GM12892 (cell line): ENCODE data around the gene FCRL3.
A peak's percentile ranks its signal among the peaks of the same experiment; 100 is the strongest.

Experiments
- DNase-seq: peaks from one replicate; pipeline ENCODE4 v3.0.0; 2011; ENCODE audit not compliant: insufficient read length
- FAIRE-seq: peaks from 2 replicates; lab custom pipeline; 2011; peaks lifted over from hg19 to GRCh38; lab: Jason Lieb, UNC
- POLR2A ChIP-seq: IDR thresholded peaks from 2 replicates; pipeline ENCODE4 v1.6.1; 2011; ENCODE audit warnings: low read depth, low read length, control low read depth
- POLR2AphosphoS5 ChIP-seq: IDR thresholded peaks from 2 replicates; pipeline ENCODE4 v1.6.1; 2011; ENCODE audit warnings: low read depth, low read length, control low read depth
- TAF1 ChIP-seq: IDR thresholded peaks from 2 replicates; pipeline ENCODE4 v1.6.1; 2011; ENCODE audit warnings: low read depth, mild to moderate bottlenecking, control low read depth, low read length, borderline replicate concordance

Gene FCRL3

DNA sequence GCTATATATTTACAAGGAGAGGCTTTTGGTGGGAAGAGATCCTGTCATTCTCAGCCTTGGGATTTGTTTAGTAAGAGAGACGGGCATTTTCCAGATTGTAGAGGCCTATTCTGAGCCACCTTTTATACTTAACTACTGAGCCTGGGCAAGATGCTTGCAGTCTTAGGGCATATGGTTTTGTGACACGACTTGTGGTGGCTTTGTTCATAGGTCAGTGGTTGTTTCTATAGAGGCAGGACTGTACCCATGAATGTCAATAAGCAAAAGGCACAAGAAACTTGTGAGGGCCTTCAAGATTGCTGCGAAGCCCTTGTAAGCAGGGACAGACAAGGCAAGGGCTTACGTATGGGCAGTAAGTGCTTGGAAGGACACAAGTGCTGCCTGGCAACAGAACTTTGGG, 3.4 kb upstream of the FCRL3 start:
- DNase-seq (no peak), FAIRE-seq (no peak)
- TF ChIP-seq POLR2A, result no peak
- TF ChIP-seq TAF1, result no peak
- no peak for TF ChIP-seq POLR2AphosphoS5

DNA sequence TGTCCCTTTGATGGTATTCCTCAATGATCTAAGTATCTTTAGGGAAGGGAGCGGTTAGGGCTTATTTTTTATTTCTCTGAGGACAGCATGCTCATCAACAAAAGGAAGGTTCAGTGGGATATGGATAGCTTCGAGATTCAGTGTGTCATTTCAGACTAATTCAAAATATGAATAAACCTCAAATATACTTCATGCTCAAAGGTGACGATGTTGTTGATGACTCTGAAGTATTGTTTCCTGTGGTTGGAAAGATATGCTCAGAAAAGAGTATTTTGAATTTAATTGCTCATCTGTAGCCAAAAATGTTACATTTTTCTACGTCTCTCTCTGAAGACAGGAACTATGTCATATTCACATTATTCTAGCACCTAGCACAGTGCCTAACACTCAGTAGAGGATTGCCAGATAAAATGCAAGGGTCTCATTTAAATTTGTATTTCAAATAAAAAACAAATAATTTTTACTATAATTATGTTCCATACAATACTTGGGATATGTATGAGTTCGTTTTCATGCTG, 1.8 kb upstream of the FCRL3 start:
- TF ChIP-seq POLR2A, result no peak
- no peak for TF ChIP-seq POLR2AphosphoS5
- TF ChIP-seq TAF1, result no peak
- no peak for FAIRE-seq
- DNase-seq, result no peak

DNA sequence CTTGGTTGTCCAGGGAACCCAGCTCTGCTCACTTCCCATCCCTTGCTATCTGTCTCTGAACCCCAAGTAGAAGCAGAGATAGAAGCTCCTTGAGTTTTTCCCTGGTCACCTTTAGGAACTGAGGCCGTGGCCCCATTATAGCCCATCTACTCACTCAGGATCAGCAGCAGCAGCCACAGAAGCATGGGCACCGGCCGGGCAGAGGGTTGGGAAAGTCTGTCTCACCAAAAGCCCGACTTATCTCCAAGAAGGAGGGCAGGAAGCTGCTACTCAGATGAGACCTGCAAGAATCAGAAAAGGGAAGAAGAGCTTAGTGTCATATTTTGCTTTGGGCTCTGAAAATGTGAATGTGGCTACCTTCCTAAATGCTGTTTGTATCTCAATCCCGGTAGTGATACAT, 264 bp downstream of the FCRL3 start:
- no peak for TF ChIP-seq TAF1
- TF ChIP-seq POLR2A, result no peak
- no peak for TF ChIP-seq POLR2AphosphoS5
- no peak for DNase-seq
- no peak for FAIRE-seq

DNA sequence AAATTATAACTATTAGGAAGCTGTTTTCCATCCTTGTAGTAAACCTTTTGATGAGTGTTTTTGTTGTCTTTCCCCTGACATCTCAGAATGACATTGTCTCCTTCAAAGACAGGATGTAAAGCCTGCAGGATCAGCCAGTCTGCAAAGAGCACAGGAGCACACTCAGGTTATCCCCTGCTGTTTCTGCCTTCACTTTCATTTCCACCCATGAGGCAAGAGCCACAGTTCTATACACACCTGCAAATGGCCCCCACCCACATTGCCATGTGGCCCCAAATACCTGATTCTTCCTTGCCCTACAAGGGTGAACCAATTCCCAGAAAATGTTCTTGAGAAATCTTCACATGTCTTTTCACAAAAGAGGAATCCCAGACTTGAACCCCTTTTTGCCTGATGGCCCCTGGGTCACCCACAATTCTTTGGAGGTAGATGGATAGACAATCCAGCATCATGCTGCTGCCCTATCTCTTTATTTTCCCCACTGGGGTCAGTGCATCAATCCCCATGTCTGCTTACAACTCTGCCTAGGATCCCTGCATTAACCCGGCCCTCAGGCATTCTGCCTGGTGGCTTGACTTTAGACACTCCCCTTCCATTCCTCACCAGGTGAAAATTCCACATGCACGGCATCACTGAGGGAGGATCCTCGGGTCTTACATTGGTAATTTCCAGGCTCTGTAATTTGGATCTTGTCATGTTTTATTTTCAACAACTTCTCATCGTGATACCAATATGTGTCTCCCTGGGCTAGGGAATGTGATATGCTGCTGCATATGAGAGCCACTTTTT, 2.6 kb downstream of the FCRL3 start:
- no peak for FAIRE-seq
- no peak for DNase-seq

DNA sequence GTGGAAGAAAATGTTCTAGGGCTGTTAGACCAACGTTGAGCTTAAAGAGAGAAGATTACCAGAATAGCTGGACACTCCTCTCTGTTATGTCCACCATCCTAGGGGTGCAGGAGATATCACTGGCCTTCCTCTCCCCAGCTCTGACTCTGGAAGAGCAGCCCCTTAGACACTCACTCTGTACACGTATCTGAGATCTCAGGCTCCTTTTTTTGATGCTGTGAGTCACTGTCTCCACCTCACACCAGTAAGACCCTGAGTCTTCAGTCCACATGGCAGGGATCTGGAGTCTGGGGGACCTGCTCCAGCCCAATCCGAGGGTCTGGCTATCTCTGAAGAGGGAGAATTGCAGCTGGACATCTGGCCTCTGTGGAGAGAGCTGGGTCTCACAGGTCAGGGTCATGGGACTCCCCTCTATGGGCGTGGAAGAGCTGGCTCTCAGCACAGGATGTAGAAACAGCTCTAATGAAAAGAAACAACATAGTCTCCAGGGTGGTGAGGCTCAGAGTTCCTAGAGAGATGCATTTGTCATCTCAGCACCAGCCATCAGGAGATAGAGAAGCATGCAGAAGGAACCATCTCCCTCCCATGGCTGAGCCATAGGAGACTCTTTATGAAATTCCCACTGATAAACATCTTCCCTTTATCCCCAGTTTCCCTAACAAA, 3.5 kb downstream of the FCRL3 start:
- FAIRE-seq, result no peak
- no peak for TF ChIP-seq POLR2A
- no peak for TF ChIP-seq TAF1
- TF ChIP-seq POLR2AphosphoS5, result no peak
- no peak for DNase-seq

More for the DNA sequence above, 2.6 kb downstream of the FCRL3 start:
- TF ChIP-seq POLR2A (no peak), POLR2AphosphoS5 (no peak), TAF1 (no peak)

DNA sequence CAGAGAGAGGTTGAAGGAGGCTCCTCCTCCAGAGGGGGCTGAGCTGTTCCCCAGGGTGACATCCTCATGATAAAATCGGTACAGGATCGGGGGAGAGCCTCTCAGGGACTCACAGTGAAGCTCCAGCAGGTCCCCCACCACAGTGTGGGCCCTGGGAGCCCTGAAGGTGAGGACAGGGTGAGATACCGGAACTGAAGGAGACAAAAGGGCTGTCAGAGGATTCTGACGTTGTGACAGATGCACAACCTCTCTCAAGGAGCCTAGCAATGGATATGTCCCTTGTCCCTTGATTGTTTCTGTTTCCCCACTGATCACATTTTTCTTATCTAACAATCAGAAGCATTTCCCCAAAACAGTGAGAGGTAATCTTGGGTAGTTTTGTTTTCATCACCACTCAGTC, 5.2 kb downstream of the FCRL3 start:
- no peak for TF ChIP-seq POLR2A
- no peak for TF ChIP-seq POLR2AphosphoS5
- TF ChIP-seq TAF1, result no peak
- no peak for DNase-seq
- FAIRE-seq, result no peak

DNA sequence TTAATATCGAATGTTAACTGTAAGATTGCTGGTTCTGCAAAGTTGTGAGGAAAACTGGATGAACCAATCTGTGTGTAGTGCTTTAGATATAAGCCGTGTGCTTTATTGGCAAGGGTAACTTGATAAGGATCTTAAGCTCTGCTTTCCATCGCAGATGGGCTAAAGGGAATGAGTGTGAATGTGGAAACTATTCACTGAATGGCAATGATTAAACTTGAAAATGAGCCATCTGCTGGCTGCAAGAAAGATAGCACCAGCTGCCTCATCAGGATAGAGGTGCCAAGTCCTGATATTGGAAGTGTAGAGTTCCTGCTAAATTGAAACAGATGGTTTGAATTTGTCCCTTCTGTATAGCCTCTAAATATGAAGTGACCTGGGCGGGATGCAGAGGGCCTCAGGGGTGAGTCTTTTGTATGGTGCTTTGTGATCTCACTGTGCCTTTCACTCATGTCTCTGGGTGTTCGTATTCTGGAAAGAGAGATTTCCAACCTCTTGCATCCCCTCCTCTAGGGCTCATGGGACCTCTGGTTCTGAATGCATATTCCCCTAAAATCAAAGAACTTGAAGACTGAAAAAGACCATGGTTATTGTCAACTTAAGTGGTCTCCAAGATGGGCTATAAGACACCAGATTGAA, 9.2 kb downstream of the FCRL3 start:
- FAIRE-seq (peak; percentile 78), DNase-seq (no peak)
- TF ChIP-seq POLR2A, result no peak
- no peak for TF ChIP-seq TAF1
- no peak for TF ChIP-seq POLR2AphosphoS5

DNA sequence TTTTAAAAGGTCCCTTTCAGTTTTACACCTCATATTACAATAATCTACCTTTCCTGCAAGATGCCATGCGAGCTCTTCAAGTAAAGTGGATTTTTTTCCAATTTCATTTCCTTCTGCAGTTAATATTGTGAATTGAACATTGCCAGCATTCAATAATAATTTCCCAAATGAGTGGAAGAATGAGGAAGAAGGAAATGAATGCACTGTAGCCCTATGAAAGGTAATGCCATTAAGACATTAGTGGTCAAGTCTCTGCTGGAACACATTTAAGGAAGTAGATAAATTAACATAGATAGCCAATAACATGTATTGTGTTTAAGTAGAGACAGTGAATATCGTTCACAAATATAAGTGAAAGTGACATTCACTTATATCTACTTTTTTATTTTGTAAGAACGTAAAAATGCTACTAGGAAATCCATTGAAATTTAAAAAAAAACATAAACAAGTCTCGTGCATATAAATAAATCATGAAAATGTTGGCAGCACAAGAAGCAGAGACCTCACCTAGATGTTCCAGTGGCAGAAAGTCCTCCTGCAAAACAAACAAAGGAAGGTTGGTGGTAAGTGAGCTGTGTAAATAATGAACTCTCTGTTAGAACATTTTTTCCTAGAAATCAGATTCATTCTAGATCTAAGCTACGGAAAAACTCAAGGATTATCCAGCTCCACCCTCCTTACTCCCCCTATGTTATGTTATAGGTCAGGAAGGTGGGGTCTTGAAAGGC, 17.7 kb downstream of the FCRL3 start:
- TF ChIP-seq POLR2A, result no peak
- TF ChIP-seq POLR2AphosphoS5, result no peak
- no peak for TF ChIP-seq TAF1
- no peak for DNase-seq
- no peak for FAIRE-seq

DNA sequence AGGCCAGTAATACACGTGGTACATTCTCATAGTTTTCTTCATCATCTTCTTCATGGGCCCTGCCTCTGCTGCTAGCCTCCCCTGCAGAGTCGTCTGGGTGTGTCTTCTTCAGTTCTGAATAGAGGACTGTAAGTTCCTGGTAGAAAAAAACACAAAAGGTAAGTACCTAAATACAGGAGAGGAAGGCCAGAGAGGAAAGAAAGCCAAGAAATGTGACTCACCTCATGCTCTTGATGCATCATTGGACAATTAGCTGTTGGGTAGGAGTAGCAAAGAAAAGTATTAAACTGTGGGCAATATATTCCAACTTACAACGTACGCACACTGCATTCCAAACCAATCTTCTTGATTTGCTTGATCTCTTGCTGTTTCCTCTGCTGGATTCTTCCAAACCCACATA, 21.8 kb downstream of the FCRL3 start:
- FAIRE-seq (no peak), DNase-seq (no peak)
- no peak for TF ChIP-seq POLR2A
- no peak for TF ChIP-seq POLR2AphosphoS5
- TF ChIP-seq TAF1, result no peak

DNA sequence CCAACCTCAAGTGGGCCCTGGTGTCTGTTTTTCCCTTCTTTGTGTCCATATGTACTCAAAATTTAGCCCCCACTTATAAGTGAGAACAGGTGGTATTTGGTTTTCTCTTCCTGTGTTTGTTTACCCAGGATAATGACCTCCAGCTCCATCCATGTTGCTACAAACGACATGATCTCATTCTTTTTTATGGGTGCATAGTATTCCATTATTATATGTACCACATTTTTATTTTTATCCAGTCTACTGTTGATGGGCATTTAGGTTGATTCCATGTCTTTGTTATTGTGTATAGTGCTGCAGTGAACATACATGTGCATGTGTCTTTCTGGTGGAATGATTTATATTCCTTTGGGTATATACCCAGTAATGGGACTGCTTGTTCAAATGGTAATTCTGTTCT, 27.6 kb downstream of the FCRL3 start:
- FAIRE-seq, result no peak
- TF ChIP-seq POLR2AphosphoS5 (no peak), TAF1 (no peak), POLR2A (no peak)
- no peak for DNase-seq

DNA sequence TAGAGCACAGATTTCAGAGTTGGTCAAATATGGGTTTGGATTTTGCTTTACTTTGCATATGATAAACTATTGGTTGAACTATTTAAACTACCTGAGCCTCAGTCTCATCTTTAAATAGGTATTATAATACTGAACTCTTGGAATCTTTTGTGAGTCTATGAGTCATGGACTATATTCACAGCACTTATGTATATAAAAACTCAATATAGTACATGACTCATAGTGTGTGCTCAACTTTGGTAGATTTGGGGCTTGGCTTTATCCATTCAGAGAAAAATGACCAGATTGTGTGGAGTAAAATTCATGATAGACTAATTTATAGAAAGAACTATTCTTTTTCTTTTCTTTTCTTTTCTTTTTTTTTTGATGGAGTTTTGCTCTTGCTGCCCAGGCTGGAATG, 28.7 kb downstream of the FCRL3 start:
- DNase-seq (no peak), FAIRE-seq (no peak)
- TF ChIP-seq TAF1, result no peak
